GM18502 (cell line): ENCODE results near the gene DLX5.

Experiments
- ATAC-seq: cut with Tn5 transposase; IDR thresholded peaks from one replicate; pipeline ENCODE4 v1.9.1; 2021; ENCODE audit warnings: mild to moderate bottlenecking; ENCODE audit not compliant: unreplicated experiment, poor library complexity

DLX5 gene

DNA sequence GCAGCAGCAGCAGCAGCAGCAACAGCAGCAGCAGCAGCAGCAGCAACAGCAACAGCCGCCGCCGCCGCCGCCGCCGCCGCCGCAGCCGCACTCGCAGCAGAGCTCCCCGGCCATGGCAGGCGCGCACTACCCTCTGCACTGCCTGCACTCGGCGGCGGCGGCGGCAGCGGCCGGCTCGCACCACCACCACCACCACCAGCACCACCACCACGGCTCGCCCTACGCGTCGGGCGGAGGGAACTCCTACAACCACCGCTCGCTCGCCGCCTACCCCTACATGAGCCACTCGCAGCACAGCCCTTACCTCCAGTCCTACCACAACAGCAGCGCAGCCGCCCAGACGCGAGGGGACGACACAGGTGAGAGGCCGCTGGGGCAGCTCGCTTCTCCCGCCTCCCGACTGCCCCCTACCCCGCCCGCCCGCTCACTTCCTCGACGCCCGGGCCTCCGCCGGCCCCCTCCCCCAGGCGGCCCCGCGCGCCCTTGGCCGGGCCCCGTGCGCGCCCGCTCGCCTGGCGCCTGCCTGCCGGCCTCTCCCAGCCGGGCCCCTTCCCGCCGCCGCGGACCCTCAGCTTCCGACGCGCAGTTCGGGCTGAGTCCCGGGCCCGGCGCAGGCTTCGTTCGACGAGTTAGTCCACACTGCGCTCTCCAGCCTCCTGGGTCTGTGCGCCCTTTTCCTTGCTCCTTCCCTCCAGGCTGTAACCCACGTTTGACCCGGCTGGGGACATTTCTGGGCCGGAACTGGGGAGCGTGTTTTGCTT is 18.4 kb downstream of the DLX5 start:
- ATAC-seq: peak; percentile 73

DNA sequence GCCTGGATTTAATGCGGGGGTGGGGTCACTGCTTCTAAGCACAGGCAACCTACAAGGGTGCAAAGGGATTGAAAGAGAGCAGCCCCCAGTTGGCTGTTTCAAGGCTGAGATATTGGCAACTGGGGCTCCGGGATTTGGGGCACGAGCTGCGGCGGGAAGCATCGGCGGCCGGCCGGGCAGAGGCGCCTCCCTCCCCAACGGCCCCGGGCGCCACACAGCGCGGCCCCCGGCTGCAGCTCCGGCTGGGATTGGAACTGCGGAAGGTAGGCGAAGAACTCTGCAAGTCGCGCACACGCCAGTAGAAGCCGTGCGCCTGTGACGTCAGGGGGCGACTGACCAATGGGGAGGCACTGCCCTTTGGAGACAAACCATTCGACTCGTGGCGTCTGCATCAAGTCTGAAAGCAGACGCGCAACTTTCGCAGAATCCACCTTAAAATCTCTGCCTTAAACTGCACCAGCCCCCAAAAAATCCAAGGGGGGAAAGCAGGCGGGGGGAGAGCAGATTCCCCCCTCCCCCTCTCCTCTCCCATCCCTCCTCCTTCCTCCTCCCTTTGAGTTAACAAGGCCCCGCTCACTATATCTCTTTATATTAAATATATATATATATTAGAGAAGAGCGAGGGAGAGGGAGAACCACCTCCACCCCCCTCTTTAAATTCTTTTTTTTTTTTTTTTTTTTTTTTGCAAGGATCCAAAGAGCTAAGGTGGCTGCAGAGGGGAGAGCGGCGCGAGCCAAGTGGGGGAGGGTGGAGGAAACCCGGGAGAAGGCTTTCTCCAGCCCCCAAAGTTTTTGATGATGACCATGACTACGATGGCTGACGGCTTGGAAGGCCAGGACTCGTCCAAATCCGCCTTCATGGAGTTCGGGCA is 19.2 kb downstream of the DLX5 start, which contains the start of gene DLX6:
TSS of gene DLX6 (plus strand) at position 371 of the 872 bp plus-strand sequence. CDS start at position 796, 425 bp downstream.
- ATAC-seq: peak; percentile 61

DNA sequence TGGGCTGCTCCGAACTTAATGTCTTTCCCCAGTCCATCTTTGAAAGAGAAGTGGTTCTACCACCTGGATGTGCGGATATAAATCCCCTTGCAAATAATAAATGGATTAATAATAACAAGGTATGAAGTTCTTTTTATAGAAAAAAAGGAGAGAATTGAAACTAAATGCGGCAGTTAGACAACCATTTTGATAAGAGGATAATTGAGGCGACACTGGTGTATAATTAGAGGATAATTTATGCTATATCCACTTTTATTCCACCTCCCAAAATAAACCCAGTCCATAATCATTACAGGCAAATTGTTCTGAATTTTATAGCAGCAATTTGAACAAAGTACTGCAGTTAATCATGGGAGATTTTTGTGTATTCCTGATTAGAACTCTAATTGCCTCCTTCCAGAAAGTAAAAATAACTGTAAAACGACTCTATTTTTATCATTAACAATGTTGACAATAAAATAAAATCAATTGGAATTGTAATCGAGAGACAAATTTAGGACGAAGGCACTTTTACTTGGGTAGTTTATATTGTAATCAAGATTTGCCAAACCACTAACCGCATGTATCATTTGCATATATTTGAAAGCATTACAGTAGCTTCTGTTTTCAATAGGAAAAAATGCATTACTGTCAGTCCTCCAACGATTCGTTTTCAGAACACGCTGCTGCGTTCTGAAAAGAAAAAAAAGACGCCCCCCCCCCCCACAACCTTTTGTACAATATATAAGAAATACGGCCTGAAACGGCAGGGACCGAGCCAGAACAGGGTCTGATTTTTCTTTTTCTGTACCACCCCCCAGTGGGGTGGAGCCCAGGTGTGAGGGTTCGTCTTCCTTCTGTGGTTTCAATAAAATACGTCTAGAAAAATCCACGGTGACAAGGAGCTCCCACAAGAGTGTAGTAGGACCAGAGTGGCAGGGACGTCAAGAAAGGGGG is 20.1 kb downstream of the DLX5 start:
- ATAC-seq: no peak

DNA sequence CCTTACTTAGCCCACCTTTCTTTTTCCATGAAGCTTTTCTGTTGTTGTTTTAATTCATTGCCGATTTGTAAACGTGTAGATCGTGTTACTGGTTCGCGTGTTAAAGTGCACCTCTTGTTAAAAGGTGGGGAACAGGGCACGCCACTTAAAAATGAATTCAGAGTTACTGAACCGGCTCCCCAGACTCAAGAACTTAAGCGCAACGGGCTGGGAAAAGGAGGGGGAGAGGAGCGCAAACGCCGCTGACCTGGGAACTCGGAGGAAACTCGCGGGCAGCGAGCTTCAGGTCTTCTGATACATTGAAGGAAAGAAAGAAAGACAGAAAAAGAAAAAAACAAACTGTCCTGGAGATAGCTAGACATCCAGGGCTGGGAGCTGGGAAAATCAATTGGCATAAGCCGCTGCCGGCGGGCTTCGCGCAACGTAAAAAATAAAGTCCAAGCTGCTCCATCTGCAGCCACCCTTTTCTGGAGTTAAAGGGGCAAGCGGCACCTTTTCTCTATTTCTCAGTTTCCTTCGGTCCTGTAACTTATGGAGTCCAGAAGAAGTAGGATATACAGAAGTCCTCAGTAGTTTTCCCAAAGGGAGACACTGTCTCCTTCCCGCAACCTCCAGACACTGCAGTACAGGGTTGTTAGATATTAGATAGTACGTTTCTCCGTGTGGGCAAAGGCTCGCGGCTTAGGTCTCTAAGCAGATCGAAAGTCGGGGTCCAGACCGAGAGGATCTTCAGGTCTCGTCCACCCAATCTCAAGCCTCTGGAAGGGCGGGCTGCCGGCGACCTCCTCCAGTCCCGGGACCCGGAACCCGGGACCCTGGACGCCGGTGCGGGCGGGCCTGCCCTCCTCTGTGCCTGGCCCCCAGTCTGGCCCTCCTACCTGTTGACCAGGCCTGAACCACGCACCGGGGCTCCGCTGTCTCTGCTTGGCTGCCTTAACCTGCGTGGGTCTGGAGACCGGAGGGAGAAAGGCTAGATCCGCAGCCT is 21.1 kb downstream of the DLX5 start:
- ATAC-seq: no peak

GRCh38 chr7:97002555-97003261 is 21.9 kb downstream of the DLX5 start:
- no peak for ATAC-seq

- ATAC-seq: no peak
Observed at GRCh38 chr7:97001656-97002554, 22.7 kb downstream of the DLX5 start.

- ATAC-seq: no peak
Observed at GRCh38 chr7:97001221-97001620, 23.4 kb downstream of the DLX5 start.

GRCh38 chr7:96998744-96999143 is 25.9 kb downstream of the DLX5 start:
- no peak for ATAC-seq

DNA sequence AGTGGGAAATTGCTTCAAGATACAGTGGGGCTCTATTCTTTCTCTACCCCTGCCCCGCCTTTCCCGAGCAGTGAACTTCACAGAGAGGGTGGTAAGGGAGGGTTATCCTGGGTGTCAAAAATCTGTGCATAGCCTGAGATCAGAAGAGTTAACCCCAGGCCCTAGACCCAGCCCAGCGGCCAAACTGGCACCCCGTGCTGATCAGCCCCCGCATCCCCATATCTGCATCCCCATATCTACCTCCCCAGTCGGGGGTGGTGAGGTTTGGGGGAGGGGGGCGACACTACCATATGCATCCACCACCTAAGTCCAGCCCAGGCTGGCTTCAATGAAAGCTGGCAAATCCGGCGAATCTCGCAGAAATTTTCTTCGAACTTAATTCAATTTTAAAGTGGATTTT is 26.3 kb downstream of the DLX5 start:
- no peak for ATAC-seq

GRCh38 chr7:96997512-96998032 is 27.1 kb downstream of the DLX5 start:
- ATAC-seq: no peak

GRCh38 chr7:96996958-96997511 is 27.6 kb downstream of the DLX5 start:
- ATAC-seq: no peak

DNA sequence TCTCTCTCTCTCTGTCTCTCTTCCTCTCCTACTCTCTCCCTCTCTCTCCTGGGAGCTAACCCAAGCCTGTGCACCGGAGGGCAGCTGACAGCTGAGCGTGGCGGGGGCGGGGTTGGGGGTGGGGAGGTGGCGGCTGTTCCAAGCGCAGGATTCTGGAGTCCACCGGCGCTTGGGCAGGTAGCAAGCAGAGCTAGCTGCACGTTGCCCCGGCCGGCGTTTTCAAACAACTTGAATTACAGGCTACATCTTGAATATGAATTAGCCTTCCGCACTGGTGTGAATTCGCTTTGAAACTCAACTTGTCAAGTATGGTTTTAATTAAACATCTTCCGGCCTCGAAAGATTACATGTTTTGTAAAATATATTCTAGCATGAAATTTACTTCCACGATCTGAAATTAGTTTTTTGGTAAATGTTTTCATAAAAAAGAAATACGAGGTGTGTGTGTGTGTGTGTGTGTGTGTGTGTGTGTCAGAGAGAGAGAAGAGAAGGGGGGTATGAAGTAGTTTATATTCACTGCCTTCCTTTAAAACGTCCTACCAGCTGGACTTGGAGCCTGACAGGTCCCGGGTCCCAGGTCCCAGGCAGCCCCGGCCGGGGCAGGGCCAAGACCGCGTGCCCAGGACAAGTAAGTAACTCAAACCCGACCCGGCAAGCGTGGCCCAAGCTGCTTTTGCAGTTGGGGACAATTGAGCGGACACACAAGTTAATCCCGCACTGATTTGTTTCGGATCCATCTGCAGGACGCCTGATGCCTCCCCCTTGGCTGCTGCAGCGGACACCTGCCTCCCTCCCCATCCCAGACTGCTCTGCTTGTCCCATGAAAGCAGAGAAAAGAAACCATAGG is 28.3 kb downstream of the DLX5 start:
- no peak for ATAC-seq

- ATAC-seq: no peak
Observed at GRCh38 chr7:96995406-96996110, 29.1 kb downstream of the DLX5 start.

DNA sequence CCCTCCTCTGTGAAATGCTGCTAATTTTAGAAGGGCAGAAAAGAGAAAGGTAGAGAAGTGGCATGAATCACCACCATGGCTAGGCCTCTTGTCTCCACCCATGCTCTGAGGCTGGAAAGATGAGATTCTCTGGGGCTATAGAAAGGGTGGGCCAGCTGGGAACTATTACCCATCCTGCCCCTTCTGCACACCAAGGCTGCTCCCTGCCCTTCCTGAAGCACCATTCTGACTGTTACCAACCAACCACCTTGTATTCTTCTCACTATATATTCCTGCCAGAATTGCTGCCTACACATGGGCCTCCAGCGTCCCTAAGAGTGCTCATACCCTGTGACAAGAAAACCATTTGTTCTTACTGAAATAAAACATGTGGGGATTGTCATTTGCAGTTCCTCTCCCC is 30.7 kb downstream of the DLX5 start:
- ATAC-seq: no peak

DNA sequence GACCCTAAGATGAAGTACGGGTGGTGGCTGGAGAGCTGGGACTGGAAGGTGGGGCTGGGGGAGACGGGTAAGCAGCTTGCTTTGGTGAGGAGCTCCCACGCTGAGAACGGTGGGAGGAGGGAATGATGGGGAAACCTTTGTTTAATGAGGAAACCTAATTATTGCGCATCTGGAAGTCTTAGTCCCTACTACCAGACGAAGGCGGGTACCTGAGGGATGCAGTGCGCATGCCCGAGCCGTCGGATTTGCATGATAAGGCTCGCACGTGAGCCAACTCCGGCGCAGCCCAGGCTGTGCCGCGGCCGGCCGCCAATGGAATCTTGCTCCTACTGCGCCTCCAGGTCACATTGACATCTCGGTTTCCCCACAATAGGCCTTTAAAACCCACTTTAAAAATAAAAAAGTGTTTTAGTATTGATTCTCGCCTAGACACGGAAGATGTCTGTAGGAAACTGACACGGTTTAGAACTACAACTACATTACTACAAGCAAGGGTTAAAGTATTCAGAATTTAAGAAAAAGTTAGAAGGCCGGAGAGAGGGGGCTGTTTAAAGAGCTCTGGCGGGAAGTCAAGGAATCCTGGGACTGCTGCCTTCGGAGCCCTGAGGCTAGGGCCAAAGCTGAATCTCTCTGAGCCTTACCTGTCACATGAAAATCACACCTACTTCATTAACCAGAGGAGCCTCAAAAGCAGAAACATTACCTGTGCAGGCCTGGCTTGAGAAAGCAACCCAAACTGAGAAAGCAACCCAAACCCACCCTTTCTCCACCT is 31.4 kb downstream of the DLX5 start:
- ATAC-seq: no peak
